RKO (cell line): ENCODE data around the gene CERS5.
A peak's percentile ranks its signal among the peaks of the same experiment; 100 is the strongest.

Experiments used
- DNase-seq: peaks from one replicate; pipeline ENCODE4 v3.0.0-alpha.2; 2016; ENCODE audit warnings: low spot score

CERS5 gene, protein sequence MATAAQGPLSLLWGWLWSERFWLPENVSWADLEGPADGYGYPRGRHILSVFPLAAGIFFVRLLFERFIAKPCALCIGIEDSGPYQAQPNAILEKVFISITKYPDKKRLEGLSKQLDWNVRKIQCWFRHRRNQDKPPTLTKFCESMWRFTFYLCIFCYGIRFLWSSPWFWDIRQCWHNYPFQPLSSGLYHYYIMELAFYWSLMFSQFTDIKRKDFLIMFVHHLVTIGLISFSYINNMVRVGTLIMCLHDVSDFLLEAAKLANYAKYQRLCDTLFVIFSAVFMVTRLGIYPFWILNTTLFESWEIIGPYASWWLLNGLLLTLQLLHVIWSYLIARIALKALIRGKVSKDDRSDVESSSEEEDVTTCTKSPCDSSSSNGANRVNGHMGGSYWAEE

DNA sequence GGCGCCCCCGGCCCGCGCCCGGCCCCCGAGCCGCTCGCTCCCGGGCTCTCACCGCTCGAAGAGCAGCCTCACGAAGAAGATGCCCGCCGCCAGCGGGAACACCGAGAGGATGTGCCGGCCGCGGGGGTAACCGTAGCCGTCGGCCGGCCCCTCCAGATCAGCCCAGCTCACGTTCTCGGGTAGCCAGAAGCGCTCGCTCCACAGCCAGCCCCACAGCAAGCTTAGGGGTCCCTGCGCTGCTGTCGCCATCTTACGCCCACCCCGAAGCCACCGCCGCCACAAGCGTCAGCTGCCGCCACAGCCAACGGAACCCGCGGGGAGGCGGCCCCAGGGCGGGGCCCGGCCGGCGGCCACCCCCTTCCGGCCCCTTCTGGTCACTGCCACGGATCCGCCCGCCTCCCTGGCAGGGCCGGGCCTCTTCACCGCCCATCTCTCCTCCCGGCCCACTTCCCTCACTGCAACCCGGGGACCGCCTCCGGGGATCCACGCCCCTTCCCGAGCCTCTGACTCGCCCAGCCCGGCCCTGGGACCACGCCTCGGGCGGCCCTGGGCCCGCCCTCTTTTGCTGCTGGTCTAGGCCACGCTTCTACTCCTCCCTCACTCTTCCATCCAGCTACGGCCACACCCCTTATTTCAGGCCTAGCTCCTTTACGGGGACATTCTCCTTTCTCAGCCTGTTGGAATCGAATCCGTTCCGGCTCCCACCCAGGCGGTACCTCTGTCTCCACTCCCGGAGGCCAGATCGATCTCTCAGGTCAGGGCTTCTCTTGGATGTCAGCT, at the start of gene CERS5:
CERS5 (minus strand) TSS at position 321 of the 780 bp plus-strand sequence; CDS start at position 249, 72 bp downstream.
- DNase-seq = peak; percentile 97

DNA sequence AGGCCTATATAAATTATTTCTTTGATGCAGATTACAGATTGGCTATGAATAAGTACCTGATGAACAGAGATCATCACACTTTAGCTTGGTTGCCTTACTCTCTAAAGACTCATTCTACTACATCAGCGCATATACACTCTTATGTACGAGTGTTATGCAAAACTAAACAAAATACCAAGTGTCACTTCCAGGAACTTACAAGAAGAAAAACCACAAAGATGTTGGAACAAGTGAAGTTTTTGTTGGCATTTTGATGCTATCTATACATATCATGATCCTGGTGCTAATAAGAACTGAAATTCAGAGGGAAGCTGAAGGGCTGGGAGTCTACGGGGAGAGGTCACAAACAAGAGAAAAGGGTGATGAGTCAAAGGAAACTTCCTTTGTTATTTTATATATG, 47.9 kb upstream of the CERS5 start:
- no peak for DNase-seq

DNA sequence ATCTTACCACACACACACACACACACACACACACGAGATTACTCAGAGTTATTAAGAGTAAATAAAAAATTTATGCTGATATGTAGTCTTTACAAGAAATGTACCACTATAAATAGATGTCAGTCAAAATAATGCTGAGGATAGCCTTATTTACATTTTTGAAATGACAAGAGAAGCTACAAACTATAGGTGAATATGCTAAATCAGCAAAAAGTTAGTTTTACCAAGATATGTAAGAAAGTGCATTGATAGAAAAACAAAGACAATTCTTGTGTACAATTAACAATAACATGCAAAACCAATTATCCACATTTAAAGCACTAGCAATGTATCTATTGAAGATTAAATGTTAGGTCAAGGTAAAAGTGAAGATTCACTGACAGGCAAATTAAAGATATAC, 46.8 kb upstream of the CERS5 start:
- no peak for DNase-seq

DNA sequence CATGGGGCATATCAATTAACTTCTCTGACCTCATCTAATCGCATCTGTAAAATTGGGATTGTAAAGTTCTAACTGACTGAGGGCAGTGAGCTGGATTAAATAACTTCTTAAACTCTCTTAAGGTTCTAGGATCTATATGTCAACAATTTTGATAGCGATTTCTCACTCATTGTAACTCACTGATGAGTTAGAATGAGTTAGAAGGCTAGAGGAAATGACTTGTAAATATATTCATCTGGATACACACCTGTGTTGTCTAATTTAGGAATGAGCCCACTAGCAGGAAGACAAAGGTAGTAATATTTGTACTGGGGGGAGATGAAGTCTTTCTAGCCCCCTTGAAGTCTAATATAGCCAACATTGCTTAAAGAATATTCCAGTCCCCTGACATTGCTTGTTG, 46.3 kb upstream of the CERS5 start:
- DNase-seq = peak; percentile 31

DNA sequence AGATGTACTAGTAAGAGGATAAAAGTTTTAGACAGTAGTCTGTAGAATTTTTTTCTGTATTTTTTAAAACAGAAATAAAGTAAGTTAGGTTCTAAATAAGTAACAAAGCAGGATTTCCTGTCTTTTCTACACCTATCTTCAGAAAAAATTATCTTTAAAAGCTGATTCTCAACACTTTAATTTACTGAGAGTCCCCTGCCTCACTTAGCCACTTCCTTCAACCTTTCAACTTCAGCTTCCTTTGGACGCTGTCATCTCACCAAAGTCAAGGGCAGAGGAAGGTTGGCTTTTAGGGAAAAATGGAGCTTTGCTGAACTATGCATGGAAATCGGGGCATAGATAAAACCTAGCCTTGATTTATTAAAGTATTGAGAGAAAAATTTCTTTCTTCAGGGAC, 44.9 kb upstream of the CERS5 start:
- no peak for DNase-seq

DNA sequence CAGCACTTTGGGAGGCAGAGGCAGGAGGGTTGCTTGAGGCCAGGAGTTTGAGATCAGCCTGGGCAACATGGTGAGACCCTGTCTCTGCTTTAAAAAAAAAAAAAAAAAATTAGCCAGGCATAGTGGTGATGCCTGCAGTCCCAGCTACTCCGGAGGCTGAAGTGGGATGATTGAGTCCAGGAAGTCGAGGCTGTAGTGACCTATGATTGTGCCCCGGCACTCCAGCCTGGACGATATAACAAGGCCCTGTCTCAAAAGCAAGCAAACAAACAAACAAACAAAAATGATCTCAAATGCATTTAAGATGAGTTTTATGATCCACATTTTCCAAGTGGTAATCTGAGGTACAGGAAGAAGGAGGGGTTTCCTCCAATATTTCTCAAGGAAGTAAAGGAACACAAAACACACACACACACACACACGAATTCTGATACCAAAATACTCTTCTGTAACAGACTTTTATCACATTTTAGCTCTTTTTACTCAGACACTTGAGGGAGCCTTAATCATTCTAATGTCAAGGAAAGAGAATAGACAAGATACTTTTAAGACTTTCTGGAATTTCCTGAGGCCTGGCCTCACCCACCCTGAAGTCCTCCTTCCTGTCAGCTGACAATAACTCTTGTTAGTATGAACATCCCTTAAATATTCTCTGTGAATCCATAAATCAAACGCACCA, 44.4 kb upstream of the CERS5 start:
- DNase-seq = no peak

DNA sequence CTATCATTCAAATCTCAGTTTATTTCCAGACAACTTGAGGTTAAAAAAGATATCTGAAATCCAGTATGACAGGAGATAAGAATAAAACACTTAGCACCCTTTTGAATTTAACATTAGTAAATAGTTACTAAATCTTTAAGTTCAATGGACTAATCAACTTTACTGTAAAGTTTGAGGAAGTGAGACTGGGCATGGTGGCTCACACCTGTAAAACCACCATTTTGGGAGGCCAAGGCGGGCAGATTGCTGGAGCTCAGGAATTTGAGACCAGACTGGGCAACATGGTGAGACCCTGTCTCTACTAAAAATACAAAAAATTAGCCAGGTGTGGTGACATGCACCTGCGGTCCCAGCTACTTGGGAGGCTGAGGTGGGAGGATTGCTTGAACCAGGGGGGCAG, 40.3 kb upstream of the CERS5 start:
- no peak for DNase-seq

DNA sequence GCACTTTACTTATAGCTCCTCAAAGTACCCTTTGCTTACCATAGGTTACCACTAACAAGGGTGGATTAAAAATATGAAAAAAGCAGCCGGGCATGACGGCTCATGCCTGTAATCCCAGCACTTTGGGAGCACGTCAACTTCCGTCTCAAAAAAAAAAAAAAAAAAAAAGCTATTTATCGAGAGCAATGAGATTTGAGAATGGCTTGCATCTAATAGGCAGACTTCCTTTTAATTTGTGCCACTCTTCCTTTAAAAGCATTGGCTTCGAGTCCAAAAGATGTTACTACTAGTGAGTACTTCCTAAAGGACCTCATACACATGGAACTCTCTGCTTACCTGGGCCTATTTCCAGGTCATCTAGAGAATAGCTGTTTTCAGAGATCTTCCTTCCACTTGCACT, 38.5 kb upstream of the CERS5 start:
- no peak for DNase-seq

DNA sequence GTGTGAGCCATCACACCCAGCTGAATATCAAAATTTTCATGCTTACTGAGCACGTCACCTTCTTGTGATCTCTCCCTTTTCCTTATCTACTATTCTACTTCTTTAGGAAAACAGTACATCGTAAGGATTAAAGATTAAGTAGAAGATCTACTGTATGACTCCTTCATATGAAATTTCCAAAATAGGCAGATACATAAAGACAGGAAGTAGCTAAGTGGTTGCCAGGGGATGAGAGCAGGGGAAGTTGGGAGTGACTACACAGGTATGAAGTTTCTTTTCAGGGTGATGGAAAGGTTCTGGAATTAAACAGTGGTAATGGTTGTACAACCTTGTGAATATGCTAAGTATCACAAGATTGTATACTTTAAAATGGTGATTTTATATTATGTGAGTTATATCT, 36.5 kb upstream of the CERS5 start:
- no peak for DNase-seq

DNA sequence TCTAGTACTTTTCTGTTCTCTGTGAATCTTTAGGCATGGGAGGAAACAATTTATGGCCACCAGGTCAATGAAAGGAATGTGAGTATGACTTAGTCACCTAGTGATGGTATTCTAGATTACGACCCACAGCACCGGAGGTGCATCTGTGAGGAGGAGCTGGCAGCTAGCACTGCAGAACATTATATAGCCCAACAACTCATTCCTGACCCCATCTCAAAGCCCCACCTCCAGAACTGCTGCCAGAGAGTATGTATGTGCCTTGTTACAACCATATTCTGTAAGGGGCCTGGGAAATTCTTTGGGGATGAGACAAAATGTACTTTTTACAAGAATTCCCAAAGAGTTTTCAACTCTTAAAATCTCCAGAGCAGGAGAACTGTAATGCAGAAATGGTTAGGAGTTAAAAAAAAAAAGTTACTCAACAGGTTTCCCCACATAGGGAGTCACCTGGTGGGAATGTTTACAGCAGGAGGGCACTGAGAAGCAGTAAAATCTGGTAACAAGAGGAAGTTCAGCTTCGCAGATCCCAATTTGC, 34.9 kb upstream of the CERS5 start:
- no peak for DNase-seq

DNA sequence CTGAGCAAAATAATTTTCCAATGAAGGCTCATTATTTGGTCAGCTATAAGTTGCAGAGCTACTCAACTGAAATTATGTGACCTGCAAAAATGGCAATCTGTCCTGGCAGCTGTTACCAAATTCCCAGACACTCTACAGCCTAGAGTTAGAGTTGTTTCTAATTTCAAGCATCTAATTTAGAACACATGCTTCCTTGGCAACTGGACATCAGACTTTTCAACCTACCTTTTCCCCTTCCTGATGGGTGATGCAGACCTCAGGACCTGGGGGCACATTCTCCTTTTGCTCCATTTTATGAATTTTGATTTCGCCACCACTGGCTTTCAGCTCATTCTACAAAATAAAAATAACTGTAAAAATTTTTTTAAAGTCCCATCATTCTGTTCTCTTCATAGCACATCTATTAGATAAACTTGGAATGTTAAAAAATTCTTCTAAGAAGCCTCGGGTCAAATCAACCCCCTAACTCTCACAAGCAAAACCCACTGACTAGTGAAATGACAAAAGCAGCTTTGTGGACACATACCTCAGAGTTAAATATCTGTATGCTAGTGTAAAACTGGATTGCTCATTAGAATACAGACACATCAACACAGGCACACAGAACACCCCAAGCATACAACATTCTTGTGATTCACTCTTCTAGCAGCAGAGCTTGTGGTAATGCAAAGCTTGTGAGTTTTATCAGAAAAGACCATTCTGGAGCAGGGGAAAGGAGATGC, 33.5 kb upstream of the CERS5 start:
- DNase-seq = no peak

DNA sequence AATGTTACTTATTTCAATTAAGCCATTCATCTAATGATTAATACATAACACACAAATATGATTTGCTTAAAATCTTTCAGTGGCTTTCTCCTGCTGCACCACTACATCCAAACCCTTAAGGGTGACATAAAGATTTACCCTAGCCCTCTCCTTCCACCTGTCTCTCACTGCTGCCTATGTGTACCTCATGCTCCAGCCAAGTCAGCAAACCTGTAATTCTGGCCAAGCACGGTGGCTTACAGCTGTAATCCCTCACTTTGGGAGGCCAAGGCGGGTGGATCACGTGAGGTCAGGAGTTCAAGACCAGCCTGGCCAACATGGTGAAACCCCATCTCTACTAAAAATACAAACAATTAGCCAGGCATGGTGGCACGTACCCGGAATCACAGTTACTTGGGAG, 31.7 kb upstream of the CERS5 start:
- DNase-seq = no peak

DNA sequence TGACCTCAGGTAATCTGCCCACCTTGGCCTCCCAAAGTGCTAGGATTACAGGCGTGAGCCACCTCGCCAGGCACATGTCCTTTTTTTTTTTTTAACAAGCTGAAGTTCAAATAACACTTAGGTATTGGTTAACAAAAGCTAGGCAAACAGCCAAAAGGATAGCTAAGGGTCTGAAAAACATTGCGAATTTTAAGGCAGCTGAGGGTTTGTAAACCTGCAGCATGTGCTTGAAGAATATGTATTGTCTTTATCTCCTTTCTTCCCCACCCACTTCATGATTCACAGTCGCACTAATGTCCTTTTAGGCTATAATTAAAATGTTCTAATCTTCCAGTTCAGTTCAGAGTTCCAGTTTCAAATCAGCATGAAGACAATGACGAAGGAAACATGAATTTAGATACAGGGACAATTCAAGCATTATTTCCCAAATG, 30.1 kb upstream of the CERS5 start:
- DNase-seq = no peak

DNA sequence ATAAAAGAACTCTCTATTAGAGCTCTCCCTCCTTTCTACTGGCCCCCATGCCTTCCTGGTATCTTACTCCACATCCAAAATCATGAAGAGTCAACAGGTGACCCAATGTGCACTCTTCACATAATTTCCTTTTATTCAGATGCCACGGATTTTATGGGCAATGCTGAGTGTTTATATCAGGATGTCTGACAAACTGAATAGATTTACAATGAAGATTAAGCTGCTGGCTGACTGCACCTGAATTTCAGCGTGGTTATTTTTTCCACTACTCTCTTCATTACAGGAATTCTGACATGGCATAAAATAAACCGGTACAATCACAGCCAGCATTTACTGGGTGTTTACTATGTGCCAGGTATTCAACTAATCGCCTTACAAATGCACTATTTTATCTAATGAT, 29.4 kb upstream of the CERS5 start:
- no peak for DNase-seq

DNA sequence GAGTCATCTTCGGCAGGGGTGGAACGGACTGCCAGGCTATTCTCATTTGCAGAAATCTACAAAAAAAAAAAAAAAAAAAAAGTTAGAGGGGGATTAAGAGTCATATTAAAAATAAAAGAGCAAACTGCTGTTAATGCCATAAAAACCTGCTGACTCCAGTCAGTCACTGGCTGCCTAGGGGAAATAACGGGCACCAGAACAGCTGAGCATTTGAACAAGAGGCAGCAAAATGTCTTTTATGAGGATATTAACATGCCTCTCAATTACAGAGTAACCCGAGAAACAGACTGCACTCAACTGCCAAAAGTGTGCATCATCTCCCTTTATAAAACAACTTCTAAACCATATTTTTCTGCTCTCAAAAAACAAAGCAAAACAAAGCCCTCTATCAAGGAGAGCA, 28.7 kb upstream of the CERS5 start:
- DNase-seq = no peak

DNA sequence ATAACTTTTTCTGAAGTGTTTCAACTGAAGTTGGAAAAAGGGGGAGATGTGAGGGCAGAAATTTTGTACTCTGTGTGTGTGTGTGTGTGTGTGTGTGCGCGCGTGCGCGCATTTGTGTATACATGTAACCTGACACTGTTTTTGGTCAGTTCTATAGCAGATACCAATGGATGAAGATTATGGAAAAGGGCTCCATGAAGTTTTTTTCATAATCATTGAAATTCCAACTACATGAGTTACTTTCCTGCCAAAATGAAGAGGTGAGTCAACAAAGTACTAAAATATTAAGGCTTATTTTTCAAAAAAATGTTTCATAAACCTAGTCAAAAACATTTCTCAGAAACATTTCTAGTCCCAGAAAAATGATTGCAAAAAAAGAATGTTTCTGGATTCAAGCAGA, 25.7 kb upstream of the CERS5 start:
- DNase-seq = no peak

DNA sequence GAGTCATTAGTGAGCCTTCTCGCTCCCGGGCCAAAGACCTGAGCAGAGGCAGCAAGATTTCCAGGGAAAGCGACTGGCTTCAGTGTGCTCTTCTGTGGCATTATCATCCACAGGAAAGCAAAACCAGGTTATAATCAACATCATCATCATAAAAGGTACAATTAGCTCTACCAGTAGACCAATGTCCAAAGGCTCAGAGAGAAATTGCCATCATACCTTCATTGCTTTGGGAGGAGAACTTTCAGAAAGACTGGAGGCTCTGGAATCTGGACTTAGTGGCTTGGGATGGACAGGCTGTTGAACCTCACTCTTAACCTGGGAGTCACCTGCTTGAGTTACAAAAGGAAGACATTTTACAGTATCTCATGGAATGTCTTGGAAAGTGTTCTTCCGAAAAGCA, 25.1 kb upstream of the CERS5 start:
- DNase-seq = no peak

DNA sequence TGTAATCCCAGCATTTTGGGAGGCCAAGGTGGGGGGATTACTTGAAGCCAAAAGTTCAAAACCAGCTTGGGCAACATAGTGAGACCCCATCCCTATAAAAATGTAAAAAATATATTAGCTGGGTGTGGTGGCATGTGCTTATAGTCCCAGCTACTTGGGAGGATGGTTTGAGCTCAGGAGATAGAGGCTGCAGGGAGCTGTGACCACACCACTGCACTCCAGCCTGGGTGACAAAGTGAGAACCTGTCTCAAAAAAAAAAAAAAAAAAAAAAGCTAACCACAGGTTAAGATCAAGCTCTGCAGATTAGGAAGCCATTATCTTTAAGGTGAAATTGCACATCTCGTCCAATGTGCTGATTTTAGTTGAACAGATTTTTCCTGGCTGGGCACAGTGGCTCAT, 23.7 kb upstream of the CERS5 start:
- no peak for DNase-seq

DNA sequence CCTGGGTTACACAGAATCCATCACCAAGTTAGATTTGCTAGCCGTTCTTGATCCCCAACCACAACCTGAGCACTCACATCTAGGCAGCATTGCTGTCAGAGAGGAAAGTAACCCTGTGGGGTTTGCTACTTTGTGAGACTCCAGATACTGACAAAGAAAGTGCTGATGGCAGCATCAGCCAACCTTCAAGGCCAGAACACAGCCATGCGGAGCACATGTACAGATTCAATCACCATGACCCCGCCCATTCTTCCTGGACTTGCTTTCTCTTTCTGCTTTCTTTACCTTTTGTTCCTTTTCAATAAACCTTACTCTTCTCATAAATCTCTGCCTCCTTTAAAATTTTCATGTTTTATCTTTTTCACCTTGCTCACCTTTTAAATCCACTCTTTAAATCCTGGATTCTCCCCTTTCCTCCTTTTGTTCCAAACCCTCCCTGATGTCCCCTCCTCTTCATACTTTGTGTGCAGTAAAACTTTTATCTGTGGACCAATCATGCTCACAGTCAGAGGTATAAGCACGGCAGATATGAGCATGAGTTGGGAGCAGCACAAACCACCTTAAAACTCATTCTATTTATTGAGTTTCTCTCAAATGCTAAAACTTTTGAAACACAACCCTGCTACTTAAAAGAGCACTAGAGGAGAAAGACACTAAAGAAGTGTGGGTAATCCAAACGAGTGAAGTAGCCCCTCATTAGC, 21.9 kb upstream of the CERS5 start:
- no peak for DNase-seq

DNA sequence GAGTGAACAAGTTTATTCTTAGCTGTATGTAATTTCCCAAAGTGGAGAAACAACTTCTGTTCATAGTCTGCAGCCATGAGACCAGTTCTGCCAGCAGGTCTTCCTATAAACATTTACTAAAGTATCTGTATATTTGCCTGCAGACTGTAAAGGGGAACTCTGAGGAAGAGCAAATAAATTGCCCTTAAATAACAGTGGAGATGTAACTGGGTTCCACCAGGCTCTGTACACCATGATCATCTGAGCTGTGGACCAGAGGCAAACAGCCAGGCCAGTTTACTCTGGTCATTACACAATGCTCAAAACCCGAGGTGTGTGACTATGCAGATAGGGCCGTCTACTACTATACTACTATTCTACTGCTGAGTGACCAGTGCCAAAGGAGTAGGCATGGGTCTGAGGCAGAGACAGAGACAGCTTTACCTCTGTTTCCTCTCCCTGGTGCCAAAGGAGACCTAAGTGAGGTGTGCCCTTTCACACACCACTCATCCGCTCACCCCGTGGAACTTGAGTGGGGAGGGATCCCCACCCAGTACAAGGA, 21.1 kb upstream of the CERS5 start:
- DNase-seq = no peak
